A549 treated with GW870086 at 1 μM for 4 hours (cell line): ENCODE data around the gene FLNB. TPM values are rescaled to one million over a fixed set of nuclear protein-coding genes. Genes with fewer than 3 reads are reported as not detected.

Experiments used
- total RNA-seq: library from RNA; stranded (reverse); fragments of 200-300 nt; extraction: Qiagen RNA extraction; gene quantifications from 5 replicates; pipeline ENCODE4 v1.2.3, GENCODE V29; 2022; ENCODE audit warnings: low read depth

The FLNB gene, protein sequence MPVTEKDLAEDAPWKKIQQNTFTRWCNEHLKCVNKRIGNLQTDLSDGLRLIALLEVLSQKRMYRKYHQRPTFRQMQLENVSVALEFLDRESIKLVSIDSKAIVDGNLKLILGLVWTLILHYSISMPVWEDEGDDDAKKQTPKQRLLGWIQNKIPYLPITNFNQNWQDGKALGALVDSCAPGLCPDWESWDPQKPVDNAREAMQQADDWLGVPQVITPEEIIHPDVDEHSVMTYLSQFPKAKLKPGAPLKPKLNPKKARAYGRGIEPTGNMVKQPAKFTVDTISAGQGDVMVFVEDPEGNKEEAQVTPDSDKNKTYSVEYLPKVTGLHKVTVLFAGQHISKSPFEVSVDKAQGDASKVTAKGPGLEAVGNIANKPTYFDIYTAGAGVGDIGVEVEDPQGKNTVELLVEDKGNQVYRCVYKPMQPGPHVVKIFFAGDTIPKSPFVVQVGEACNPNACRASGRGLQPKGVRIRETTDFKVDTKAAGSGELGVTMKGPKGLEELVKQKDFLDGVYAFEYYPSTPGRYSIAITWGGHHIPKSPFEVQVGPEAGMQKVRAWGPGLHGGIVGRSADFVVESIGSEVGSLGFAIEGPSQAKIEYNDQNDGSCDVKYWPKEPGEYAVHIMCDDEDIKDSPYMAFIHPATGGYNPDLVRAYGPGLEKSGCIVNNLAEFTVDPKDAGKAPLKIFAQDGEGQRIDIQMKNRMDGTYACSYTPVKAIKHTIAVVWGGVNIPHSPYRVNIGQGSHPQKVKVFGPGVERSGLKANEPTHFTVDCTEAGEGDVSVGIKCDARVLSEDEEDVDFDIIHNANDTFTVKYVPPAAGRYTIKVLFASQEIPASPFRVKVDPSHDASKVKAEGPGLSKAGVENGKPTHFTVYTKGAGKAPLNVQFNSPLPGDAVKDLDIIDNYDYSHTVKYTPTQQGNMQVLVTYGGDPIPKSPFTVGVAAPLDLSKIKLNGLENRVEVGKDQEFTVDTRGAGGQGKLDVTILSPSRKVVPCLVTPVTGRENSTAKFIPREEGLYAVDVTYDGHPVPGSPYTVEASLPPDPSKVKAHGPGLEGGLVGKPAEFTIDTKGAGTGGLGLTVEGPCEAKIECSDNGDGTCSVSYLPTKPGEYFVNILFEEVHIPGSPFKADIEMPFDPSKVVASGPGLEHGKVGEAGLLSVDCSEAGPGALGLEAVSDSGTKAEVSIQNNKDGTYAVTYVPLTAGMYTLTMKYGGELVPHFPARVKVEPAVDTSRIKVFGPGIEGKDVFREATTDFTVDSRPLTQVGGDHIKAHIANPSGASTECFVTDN (N-terminal part only)
- total RNA-seq = 370 to 404 TPM (median 383 TPM) in 5 replicates

GRCh38 chr3:58008141-58009025 lies at the start of gene FLNB:
Gene FLNB (plus strand): TSS chr3:58008422. CDS start chr3:58008565, 143 bp downstream.

DNA sequence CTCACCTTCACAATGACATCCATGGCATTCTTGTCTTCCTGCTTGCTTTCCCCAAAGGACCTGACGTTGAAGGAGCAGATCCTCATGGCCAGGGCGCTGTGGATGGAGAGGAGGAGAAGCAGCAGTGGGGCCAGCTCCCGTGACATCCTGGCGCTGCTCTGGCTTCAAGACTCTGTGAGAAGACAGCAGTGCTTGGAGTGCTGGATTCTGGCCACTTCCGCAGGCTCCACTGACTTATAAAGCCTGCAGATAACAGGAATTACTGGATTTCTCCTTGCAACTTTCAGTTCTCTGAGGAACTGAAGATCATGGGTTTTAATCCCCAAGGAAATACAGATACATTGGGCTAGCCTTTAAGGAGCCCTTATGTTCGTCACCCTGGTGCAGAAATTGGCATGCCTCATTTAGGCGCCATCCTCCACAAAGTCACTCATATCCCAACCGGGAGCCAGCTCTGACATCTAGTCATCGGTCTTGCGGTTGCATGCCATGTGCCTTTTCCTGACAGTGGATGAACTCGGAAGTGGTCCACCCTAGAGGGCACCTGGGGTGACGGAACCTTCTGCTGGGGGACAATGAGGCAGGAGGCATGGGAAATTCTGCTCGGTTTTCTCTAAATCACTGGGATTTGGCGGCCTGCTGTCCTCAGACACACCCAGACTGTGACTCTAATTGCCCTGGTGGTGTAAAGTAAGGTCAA lies 202.7 kb downstream of the FLNB start, which contains the start of gene DNASE1L3:
DNASE1L3 (minus strand) TSS at position 212 of the 700 bp plus-strand sequence; CDS start at position 146, 66 bp downstream.

Other genes with a start within 250 kb of the FLNB start
- gene DNASE1L3, start 202.6 kb downstream of the FLNB start, total RNA-seq = 0.35 TPM in 1 of 5 replicates, not detected in the others
- 9.4 to 12.3 TPM (median 11.4 TPM) in 5 replicates for gene ABHD6, start 229.4 kb downstream of the FLNB start, total RNA-seq